ENCODE measurements around the gene DCST2. TPM values are rescaled to one million over a fixed set of nuclear protein-coding genes. Genes with fewer than 3 reads are reported as not detected.

Gene DCST2
- total RNA-seq = under 0.01 TPM in 2 replicates

DNA sequence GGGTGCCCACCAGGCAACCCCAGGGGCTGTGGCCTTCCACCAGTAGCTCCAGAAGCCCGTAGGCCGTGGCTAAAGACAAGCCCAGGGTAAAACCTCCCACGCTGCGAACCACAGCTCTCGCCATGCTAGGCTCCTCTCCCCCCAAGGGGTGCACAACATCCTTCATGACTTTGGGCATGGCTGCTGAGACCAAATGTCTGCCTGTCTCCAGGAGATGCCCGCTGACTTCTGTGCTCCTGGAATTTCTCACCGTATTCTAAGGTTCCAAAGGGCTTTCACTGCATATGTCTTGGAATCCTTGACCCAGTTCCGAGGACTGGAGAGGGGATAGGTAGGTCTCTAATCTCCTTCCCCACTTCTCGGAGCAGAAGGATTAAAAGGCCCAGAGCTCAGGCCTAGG lies at the start of gene DCST2, which contains the start of gene DCST1:
Gene DCST2, minus strand, starts transcription at position 258 of the 400 bp plus-strand sequence. Its CDS starts 80 bp downstream, at position 178.
Gene DCST1, plus strand, starts transcription at position 301 of the 400 bp plus-strand sequence. CDS start 213 bp downstream, outside the sequence.

DNA sequence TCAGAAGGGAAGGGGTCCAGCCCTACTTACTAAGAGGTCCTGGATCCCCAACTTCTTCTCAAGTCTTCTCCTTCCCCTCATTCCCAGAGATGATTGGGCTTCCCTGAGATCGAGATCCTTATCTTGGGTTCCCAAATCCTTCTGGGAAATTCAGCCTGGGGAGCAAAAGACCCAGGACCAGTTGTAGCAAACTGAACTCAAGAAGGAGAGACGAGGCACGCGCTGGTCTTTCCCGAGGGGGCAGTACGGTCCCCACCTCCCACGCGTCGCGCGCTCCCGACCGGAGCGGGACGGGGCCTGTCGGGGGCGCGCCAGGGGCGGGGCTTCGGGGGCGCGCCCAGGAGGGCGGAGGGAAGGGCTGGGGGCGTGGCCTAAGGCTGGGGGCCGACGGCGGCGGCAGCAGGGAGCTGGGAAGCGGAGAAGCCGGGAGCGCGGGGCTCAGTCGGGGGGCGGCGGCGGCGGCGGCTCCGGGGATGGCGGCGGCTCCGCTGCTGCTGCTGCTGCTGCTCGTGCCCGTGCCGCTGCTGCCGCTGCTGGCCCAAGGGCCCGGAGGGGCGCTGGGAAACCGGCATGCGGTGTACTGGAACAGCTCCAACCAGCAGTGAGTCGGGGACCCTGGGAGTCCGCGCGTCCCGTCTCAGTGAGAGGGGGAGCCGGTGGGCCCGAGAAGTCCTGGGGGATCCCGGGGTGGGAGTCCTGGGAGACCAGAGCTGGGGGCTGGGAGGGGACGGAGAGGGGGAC lies 45.1 kb upstream of the DCST2 start, which contains the start of gene EFNA3:
Gene EFNA3, plus strand, starts transcription at position 369 of the 741 bp plus-strand sequence. Its CDS starts 105 bp downstream, at position 474.

DNA sequence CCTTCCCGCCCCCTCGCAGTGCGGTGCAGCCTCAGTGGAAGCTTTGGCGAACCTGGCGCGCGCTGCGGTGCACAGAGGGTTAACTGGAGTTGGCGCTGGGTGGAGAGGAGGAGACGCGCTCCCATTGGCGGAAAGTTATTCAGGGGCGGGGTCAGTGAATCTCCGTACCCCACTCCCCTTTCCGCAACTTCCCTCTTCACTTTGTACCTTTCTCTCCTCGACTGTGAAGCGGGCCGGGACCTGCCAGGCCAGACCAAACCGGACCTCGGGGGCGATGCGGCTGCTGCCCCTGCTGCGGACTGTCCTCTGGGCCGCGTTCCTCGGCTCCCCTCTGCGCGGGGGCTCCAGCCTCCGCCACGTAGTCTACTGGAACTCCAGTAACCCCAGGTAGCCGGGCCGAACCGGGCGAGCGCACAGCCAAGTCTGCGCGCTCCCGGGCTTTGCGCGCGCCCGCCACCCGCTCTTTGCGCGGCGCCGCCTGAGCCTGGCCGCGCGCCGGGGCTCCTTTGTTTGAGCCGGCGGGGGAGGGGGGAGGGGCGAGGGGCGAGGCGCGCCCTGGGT lies 30.0 kb upstream of the DCST2 start, which contains the start of gene EFNA4:
Gene EFNA4, plus strand, starts transcription at position 191 of the 561 bp plus-strand sequence. Its CDS starts 84 bp downstream, at position 275.

DNA sequence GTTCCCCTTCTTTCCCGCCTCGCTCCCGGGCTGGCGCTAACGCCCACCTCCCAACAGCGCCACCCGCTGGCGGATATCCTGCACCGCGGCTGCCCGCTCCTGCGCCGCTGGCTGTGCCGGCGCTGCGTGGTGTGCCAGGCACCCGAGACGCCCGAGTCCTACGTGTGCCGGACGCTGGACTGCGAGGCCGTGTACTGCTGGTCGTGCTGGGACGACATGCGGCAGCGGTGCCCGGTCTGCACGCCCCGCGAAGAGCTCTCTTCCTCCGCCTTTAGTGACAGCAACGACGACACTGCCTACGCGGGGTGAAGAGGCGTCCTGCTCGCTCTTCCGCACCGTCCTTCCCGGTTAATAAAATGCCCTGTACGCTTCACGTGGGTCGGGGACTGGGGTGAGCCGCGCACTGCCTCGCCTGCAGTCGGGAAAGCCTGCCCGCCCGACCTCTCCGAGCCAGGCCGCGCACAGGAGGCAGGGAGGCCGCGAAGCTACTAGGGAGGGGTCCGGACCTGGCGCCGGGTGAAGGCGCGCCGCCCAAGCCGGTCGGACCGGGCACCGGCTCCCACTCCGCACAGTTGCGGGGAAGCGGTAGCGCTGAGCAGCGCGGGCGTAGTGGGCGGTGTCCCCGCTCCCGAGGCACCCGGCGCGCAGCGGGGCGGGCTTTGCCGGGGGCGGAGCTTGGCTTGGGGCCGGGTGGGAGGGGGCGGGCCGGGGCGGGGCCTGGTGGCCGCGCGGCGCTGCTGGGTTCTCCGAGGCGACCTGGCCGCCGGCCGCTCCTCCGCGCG lies 17.2 kb upstream of the DCST2 start, which contains the start of gene ADAM15:
Gene ADAM15, plus strand, starts transcription at position 757 of the 782 bp plus-strand sequence. CDS start 71 bp downstream, outside the sequence.

GRCh38 chr1:155002464-155003226 lies 30.9 kb downstream of the DCST2 start, which contains the start of gene ZBTB7B:
TSS of gene ZBTB7B (plus strand) at chr1:155002802. CDS start at chr1:155014661, 11,859 bp downstream.

GRCh38 chr1:154993572-154994268 lies 39.9 kb downstream of the DCST2 start, which contains the start of gene LENEP:
TSS of gene LENEP (plus strand) at chr1:154993586. CDS start at chr1:154993608, 22 bp downstream.

DNA sequence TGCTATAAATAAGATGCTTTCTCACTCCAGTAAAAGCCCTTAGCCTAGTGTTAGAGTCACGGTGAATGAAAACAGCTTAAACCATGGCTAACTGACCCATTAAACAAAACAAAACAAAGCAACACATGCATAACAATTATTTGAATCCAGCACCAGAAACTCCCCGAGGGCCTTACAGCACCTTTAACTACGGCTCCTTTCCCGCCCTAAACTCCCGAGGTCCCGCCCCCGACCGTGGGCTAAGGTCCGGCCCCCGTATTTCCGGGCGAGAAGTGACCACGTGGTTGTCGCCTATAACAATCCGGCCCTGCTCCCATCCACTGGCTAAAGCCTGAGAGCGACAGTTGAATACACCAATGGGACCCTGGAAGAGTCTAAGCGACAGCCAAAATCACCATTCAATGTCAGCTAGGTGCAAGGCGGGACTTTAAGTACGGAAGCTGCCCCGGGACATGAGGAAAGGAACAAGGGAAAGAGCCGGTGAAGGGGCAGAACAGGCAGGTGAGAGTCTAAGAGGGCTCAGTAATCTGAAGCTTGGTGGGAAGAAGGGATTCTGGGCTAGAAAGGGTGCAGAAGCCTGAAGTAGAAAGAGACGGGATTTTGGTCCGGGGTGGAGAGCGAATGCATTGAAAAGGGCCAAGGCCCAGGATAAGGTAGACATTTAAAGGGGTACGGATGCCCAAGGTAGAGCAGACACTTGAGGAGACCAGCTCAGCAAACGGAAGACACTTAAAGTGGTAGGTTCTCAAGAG lies 50.5 kb downstream of the DCST2 start, which contains the start of gene FLAD1:
Gene FLAD1, plus strand, starts transcription at position 448 of the 752 bp plus-strand sequence. CDS start 351 bp downstream, outside the sequence.

GRCh38 chr1:154974102-154974807 lies 59.3 kb downstream of the DCST2 start, which contains the start of gene CKS1B:
TSS of gene CKS1B (plus strand) at chr1:154974681. CDS start at chr1:154974746, 65 bp downstream.

GRCh38 chr1:154970631-154971340 lies 62.8 kb downstream of the DCST2 start, which contains the start of gene SHC1:
TSS of gene SHC1 (minus strand) at chr1:154970747. CDS start at chr1:154970526, 221 bp downstream.

Other genes with a start within 250 kb of the DCST2 start
- under 0.01 and 0.18 TPM in 2 replicates for gene KCNN3, start 163.5 kb downstream of the DCST2 start, total RNA-seq
- gene PMVK, start 97.1 kb downstream of the DCST2 start, total RNA-seq = 5.1 and 5.5 TPM in 2 replicates
- 97.0 and 105 TPM in 2 replicates for gene PBXIP1, start 77.7 kb downstream of the DCST2 start, total RNA-seq
- gene PYGO2, start 72.0 kb downstream of the DCST2 start, total RNA-seq = 13.1 and 15.1 TPM in 2 replicates
- gene SHC1, start 63.0 kb downstream of the DCST2 start, total RNA-seq = 180 and 202 TPM in 2 replicates
- 17.4 and 25.2 TPM in 2 replicates for gene CKS1B, start 59.1 kb downstream of the DCST2 start, total RNA-seq
- gene FLAD1, start 50.4 kb downstream of the DCST2 start, total RNA-seq = 17.2 and 18.7 TPM in 2 replicates
- gene LENEP, start 40.2 kb downstream of the DCST2 start, total RNA-seq = 0.18 and 0.28 TPM in 2 replicates
- gene ZBTB7B, start 31.0 kb downstream of the DCST2 start, total RNA-seq = 9.1 and 10.8 TPM in 2 replicates
- not detected in 2 replicates for gene DCST1, start within 50 bp of the DCST2 start, total RNA-seq
- gene ADAM15, start 17.5 kb upstream of the DCST2 start, total RNA-seq = 46.2 and 70.4 TPM in 2 replicates
- 3.7 and 4.0 TPM in 2 replicates for gene EFNA4, start 30.0 kb upstream of the DCST2 start, total RNA-seq
- gene EFNA3, start 45.1 kb upstream of the DCST2 start, total RNA-seq = 0.14 and 0.83 TPM in 2 replicates
- 0.71 and 1.1 TPM in 2 replicates for gene EFNA1, start 94.1 kb upstream of the DCST2 start, total RNA-seq
- gene SLC50A1, start 102.1 kb upstream of the DCST2 start, total RNA-seq = 35.4 and 37.4 TPM in 2 replicates
- 45.9 and 52.1 TPM in 2 replicates for gene DPM3, start 106.8 kb upstream of the DCST2 start, total RNA-seq
- gene KRTCAP2, start 139.5 kb upstream of the DCST2 start, total RNA-seq = 119 and 168 TPM in 2 replicates
- 2.3 and 2.5 TPM in 2 replicates for gene TRIM46, start 140.1 kb upstream of the DCST2 start, total RNA-seq
- 19.9 and 26.1 TPM in 2 replicates for gene THBS3, start 174.1 kb upstream of the DCST2 start, total RNA-seq
- gene MTX1, start 174.9 kb upstream of the DCST2 start, total RNA-seq = 42.7 and 44.5 TPM in 2 replicates
- 3.0 and 5.5 TPM in 2 replicates for gene ENTREP3, start 221.7 kb upstream of the DCST2 start, total RNA-seq
- 34.3 and 37.8 TPM in 2 replicates for gene SCAMP3, start 228.6 kb upstream of the DCST2 start, total RNA-seq
- 19.9 and 32.4 TPM in 2 replicates for gene CLK2, start 239.7 kb upstream of the DCST2 start, total RNA-seq
- 0.71 and 1.0 TPM in 2 replicates for gene HCN3, start 243.7 kb upstream of the DCST2 start, total RNA-seq

Data from smooth muscle cell of bladder (primary cell).